ENCODE results near the gene MAP3K2.

DNA sequence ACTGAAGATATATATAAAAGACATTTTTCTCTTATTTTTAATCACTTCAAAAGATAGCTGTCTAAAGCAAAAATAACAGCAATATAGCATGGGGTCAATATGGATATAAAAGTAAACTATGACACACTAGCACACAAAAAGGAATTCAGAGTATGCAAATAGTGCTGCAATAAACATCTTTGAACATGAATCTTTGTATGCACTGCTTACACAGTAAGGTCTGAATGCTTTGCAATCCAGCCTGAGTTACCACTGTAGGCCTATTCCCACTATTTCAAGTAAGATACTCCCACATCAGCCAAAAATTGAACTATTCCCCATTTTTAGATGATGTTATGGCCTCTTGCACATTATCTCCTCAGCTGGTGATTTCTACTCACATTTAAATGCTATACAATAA lies 66.5 kb downstream of the MAP3K2 start:
- TF ChIP-seq, protein P1, sequence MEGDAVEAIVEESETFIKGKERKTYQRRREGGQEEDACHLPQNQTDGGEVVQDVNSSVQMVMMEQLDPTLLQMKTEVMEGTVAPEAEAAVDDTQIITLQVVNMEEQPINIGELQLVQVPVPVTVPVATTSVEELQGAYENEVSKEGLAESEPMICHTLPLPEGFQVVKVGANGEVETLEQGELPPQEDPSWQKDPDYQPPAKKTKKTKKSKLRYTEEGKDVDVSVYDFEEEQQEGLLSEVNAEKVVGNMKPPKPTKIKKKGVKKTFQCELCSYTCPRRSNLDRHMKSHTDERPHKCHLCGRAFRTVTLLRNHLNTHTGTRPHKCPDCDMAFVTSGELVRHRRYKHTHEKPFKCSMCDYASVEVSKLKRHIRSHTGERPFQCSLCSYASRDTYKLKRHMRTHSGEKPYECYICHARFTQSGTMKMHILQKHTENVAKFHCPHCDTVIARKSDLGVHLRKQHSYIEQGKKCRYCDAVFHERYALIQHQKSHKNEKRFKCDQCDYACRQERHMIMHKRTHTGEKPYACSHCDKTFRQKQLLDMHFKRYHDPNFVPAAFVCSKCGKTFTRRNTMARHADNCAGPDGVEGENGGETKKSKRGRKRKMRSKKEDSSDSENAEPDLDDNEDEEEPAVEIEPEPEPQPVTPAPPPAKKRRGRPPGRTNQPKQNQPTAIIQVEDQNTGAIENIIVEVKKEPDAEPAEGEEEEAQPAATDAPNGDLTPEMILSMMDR (IDR thresholded peaks at IDR 0.05) = no peak
- no peak for TF ChIP-seq POLR2A (IDR thresholded peaks at IDR 0.05)
